ENCODE measurements around the gene AKIRIN2.

DNA sequence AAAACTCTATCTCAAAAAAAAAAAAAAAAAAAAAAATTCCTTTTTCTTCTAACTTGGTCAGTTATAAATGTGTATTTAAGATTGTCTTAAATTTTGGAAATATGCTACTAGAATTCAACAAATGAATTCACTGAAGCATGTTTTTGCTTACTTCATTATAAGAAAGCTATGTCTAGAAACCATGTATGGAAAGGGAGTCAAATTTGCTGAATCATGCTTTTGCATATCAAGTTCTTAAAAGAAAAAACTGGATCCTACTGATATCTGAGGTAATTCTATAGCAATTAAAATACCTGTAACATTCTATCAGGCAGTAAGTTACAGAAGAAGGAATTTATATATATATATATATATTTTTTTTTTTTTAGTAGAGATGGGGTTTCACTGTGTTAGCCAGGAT, 27.7 kb downstream of the AKIRIN2 start:
- TF ChIP-seq, protein P1, sequence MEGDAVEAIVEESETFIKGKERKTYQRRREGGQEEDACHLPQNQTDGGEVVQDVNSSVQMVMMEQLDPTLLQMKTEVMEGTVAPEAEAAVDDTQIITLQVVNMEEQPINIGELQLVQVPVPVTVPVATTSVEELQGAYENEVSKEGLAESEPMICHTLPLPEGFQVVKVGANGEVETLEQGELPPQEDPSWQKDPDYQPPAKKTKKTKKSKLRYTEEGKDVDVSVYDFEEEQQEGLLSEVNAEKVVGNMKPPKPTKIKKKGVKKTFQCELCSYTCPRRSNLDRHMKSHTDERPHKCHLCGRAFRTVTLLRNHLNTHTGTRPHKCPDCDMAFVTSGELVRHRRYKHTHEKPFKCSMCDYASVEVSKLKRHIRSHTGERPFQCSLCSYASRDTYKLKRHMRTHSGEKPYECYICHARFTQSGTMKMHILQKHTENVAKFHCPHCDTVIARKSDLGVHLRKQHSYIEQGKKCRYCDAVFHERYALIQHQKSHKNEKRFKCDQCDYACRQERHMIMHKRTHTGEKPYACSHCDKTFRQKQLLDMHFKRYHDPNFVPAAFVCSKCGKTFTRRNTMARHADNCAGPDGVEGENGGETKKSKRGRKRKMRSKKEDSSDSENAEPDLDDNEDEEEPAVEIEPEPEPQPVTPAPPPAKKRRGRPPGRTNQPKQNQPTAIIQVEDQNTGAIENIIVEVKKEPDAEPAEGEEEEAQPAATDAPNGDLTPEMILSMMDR (IDR thresholded peaks at IDR 0.05): no peak
- TF ChIP-seq, protein P2, sequence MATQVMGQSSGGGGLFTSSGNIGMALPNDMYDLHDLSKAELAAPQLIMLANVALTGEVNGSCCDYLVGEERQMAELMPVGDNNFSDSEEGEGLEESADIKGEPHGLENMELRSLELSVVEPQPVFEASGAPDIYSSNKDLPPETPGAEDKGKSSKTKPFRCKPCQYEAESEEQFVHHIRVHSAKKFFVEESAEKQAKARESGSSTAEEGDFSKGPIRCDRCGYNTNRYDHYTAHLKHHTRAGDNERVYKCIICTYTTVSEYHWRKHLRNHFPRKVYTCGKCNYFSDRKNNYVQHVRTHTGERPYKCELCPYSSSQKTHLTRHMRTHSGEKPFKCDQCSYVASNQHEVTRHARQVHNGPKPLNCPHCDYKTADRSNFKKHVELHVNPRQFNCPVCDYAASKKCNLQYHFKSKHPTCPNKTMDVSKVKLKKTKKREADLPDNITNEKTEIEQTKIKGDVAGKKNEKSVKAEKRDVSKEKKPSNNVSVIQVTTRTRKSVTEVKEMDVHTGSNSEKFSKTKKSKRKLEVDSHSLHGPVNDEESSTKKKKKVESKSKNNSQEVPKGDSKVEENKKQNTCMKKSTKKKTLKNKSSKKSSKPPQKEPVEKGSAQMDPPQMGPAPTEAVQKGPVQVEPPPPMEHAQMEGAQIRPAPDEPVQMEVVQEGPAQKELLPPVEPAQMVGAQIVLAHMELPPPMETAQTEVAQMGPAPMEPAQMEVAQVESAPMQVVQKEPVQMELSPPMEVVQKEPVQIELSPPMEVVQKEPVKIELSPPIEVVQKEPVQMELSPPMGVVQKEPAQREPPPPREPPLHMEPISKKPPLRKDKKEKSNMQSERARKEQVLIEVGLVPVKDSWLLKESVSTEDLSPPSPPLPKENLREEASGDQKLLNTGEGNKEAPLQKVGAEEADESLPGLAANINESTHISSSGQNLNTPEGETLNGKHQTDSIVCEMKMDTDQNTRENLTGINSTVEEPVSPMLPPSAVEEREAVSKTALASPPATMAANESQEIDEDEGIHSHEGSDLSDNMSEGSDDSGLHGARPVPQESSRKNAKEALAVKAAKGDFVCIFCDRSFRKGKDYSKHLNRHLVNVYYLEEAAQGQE (IDR thresholded peaks at IDR 0.05; ENCODE audit: low read depth, low read length): no peak
- TF ChIP-seq TAF1 (IDR thresholded peaks at IDR 0.05; ENCODE audit: borderline replicate concordance, low read depth, low read length) (no peak), RCOR1 (IDR thresholded peaks at IDR 0.05; ENCODE audit: low read length) (no peak), NFIC (IDR thresholded peaks at IDR 0.05; ENCODE audit: borderline replicate concordance) (no peak), EP300 (IDR thresholded peaks at IDR 0.05; ENCODE audit: borderline replicate concordance in 1 of 2, low read depth in 1 of 2, low read length in 1 of 2) (no peak), YY1 (IDR thresholded peaks at IDR 0.05; ENCODE audit: low read depth) (no peak), POLR2AphosphoS5 (IDR thresholded peaks at IDR 0.05; ENCODE audit: low read depth, low read length) (no peak), EZH2phosphoT487 (IDR thresholded peaks at IDR 0.05; ENCODE audit: borderline replicate concordance, low read depth) (no peak), SIN3A (IDR thresholded peaks at IDR 0.05; ENCODE audit: borderline replicate concordance, low read depth, low read length) (no peak), GABPA (IDR thresholded peaks at IDR 0.05; ENCODE audit: low read depth) (no peak)

Measured in SK-N-SH (cell line).